Measurements from ENCODE around the gene ZNF778.
"Not testable (repeated sequence)": the region's sequence is repeated elsewhere in the genome, so short reads cannot be mapped to it uniquely, and the experiment has no call there.

Gene ZNF778

GRCh38 chr16:89256651-89257254, 39.2 kb downstream of the ZNF778 start:
- no peak for DNase-seq (ENCODE audit: low read depth, low spot score)
- H3K9me3 ChIP-seq (ENCODE audit: low read depth, low read length), result no peaks in the 10 kb centered on the region
- TF ChIP-seq POLR2AphosphoS5 (IDR thresholded peaks at IDR 0.05; ENCODE audit: borderline replicate concordance, low read depth, low read length) (no peak), FOXP2 (optimal IDR thresholded peaks at IDR 0.05; ENCODE audit: control extremely low read depth, extremely low read length, insufficient read depth) (no peak), EZH2 (IDR thresholded peaks at IDR 0.05) (no peak)
- H3K36me3 ChIP-seq (ENCODE audit: insufficient read depth, low read length), result no peaks in the 10 kb centered on the region
- H3K9ac ChIP-seq (ENCODE audit: insufficient read length), result no peak overlapping the region
- no peak overlapping the region for H3K27ac ChIP-seq
- H3K4me3 ChIP-seq, result no peak overlapping the region

GRCh38 chr16:89257281-89257731, 39.8 kb downstream of the ZNF778 start:
- TF ChIP-seq POLR2AphosphoS5 (IDR thresholded peaks at IDR 0.05; ENCODE audit: borderline replicate concordance, low read depth, low read length), result no peak
- no peak for TF ChIP-seq EZH2 (IDR thresholded peaks at IDR 0.05)
- no peak for TF ChIP-seq FOXP2 (optimal IDR thresholded peaks at IDR 0.05; ENCODE audit: control extremely low read depth, extremely low read length, insufficient read depth)
- Histone ChIP-seq H3K36me3 (ENCODE audit: insufficient read depth, low read length) (no peaks in the 10 kb centered on the region), H3K9me3 (ENCODE audit: low read depth, low read length) (no peaks in the 10 kb centered on the region), H3K27ac (no peak overlapping the region), H3K4me3 (no peak overlapping the region), H3K9ac (ENCODE audit: insufficient read length) (no peak overlapping the region)
- no peak for DNase-seq (ENCODE audit: low read depth, low spot score)

- no peak overlapping the region for H3K27ac ChIP-seq
- H3K9me3 ChIP-seq (ENCODE audit: low read depth, low read length), result no peaks in the 10 kb centered on the region
- H3K9ac ChIP-seq (ENCODE audit: insufficient read length), result no peak overlapping the region
- no peak for DNase-seq (ENCODE audit: low read depth, low spot score)
- TF ChIP-seq EZH2 (IDR thresholded peaks at IDR 0.05) (no peak), POLR2AphosphoS5 (IDR thresholded peaks at IDR 0.05; ENCODE audit: borderline replicate concordance, low read depth, low read length) (no peak), FOXP2 (optimal IDR thresholded peaks at IDR 0.05; ENCODE audit: control extremely low read depth, extremely low read length, insufficient read depth) (no peak)
- no peaks in the 10 kb centered on the region for H3K36me3 ChIP-seq (ENCODE audit: insufficient read depth, low read length)
- no peak overlapping the region for H3K4me3 ChIP-seq
Measured at GRCh38 chr16:89257757-89258465, 40.4 kb downstream of the ZNF778 start.

GRCh38 chr16:89259901-89260300, 42.4 kb downstream of the ZNF778 start:
- H3K9me3 ChIP-seq (ENCODE audit: low read depth, low read length); H3K9ac ChIP-seq (ENCODE audit: insufficient read length); H3K27ac ChIP-seq; H3K36me3 ChIP-seq (ENCODE audit: insufficient read depth, low read length); DNase-seq (ENCODE audit: low read depth, low spot score); H3K4me3 ChIP-seq: not testable (repeated sequence)

GRCh38 chr16:89261691-89262563, 44.4 kb downstream of the ZNF778 start:
- TF ChIP-seq EZH2 (IDR thresholded peaks at IDR 0.05), result no peak
- TF ChIP-seq POLR2AphosphoS5 (IDR thresholded peaks at IDR 0.05; ENCODE audit: borderline replicate concordance, low read depth, low read length), result no peak
- TF ChIP-seq FOXP2 (optimal IDR thresholded peaks at IDR 0.05; ENCODE audit: control extremely low read depth, extremely low read length, insufficient read depth), result no peak
- DNase-seq (ENCODE audit: low read depth, low spot score), result no peak
- no peaks in the 10 kb centered on the region; the same call in 1 of the 2 replicates for H3K36me3 ChIP-seq (ENCODE audit: insufficient read depth, low read length)
- H3K27ac ChIP-seq, result no peak overlapping the region
- H3K9me3 ChIP-seq (ENCODE audit: low read depth, low read length), result no peaks in the 10 kb centered on the region
- H3K4me3 ChIP-seq, result no peak overlapping the region
- no peak overlapping the region for H3K9ac ChIP-seq (ENCODE audit: insufficient read length)

GRCh38 chr16:89264800-89265550, 47.5 kb downstream of the ZNF778 start:
- no peak overlapping the region for H3K27ac ChIP-seq
- H3K36me3 ChIP-seq (ENCODE audit: insufficient read depth, low read length), result peaks cover 11% of the 10 kb centered on the region; the same call in 1 of the 2 replicates
- H3K9ac ChIP-seq (ENCODE audit: insufficient read length), result no peak overlapping the region
- H3K4me3 ChIP-seq, result no peak overlapping the region
- H3K9me3 ChIP-seq (ENCODE audit: low read depth, low read length), result no peaks in the 10 kb centered on the region
- no peak for TF ChIP-seq EZH2 (IDR thresholded peaks at IDR 0.05)
- no peak for DNase-seq (ENCODE audit: low read depth, low spot score)

GRCh38 chr16:89265647-89266046, 48.1 kb downstream of the ZNF778 start:
- Histone ChIP-seq H3K9me3 (ENCODE audit: low read depth, low read length) (no peaks in the 10 kb centered on the region), H3K36me3 (ENCODE audit: insufficient read depth, low read length) (peaks cover 17% of the 10 kb centered on the region; the same call in 1 of the 2 replicates), H3K9ac (ENCODE audit: insufficient read length) (no peak overlapping the region), H3K4me3 (no peak overlapping the region), H3K27ac (no peak overlapping the region)
- DNase-seq (ENCODE audit: low read depth, low spot score), result no peak
- TF ChIP-seq EZH2 (IDR thresholded peaks at IDR 0.05) (no peak), FOXP2 (optimal IDR thresholded peaks at IDR 0.05; ENCODE audit: control extremely low read depth, extremely low read length, insufficient read depth) (no peak), POLR2AphosphoS5 (IDR thresholded peaks at IDR 0.05; ENCODE audit: borderline replicate concordance, low read depth, low read length) (no peak)
